OCI-LY3 (cell line): ENCODE results near the gene CPXM1.

Experiments used
- H2AFZ ChIP-seq: fragments of 200-600, 300-600 bp; shearing (Covaris generic); 2 replicates; pipeline ENCODE4 v1.6.0; 2014; ENCODE audit warnings: antibody characterized with exemption, low read depth, low read length
- H3K27ac ChIP-seq: fragments of 200-600, 300-600 bp; sonication (generic); 2 replicates; pipeline ENCODE4 v1.5.1; 2014; ENCODE audit warnings: mild to moderate bottlenecking, low read length, moderate library complexity, mixed read lengths
- H3K27me3 ChIP-seq: fragments of 200-600, 300-600 bp; sonication (generic); 2 replicates; pipeline ENCODE4 v1.6.1; 2014; ENCODE audit warnings: low read depth, low read length, mixed read lengths
- H3K36me3 ChIP-seq: fragments of 200-600, 300-600 bp; sonication (generic); replicated peaks from 2 replicates; pipeline ENCODE3; 2014; ENCODE audit warnings: low read depth, low read length, mixed read lengths
- H3K4me1 ChIP-seq: fragments of 300-600, 200-600 bp; sonication (generic); 2 replicates; pipeline ENCODE4 v1.6.1; 2014; ENCODE audit warnings: low read length, mixed read lengths
- H3K4me2 ChIP-seq: fragments of 200-600, 300-600 bp; sonication (generic); 2 replicates; pipeline ENCODE4 v1.6.1; 2014; ENCODE audit warnings: low read length, mixed read lengths
- H3K4me3 ChIP-seq: fragments of 300-600, 200-600 bp; sonication (generic); 2 replicates; pipeline ENCODE4 v1.5.1; 2014; ENCODE audit warnings: antibody characterized with exemption, mild to moderate bottlenecking, low read length, moderate library complexity
- H3K79me2 ChIP-seq: fragments of 300-600, 200-600 bp; shearing (Covaris generic); 2 replicates; pipeline ENCODE4 v1.6.1; 2014; ENCODE audit warnings: mild to moderate bottlenecking, low read length, mixed read lengths
- H3K9ac ChIP-seq: fragments of 300-600, 200-600 bp; shearing (Covaris generic); 2 replicates; pipeline ENCODE4 v1.6.0; 2014; ENCODE audit warnings: mild to moderate bottlenecking, low read length, moderate library complexity
- H3K9me3 ChIP-seq: fragments of 200-600, 300-600 bp; shearing (Covaris generic); 2 replicates; pipeline ENCODE4 v1.6.1; 2014; ENCODE audit warnings: low read length, mixed read lengths; ENCODE audit not compliant: insufficient read depth
- H4K20me1 ChIP-seq: fragments of 200-600, 300-600 bp; sonication (generic); 2 replicates; pipeline ENCODE4 v1.6.1; 2016; ENCODE audit warnings: low read length, mixed read lengths; ENCODE audit not compliant: insufficient read depth
- EZH2phosphoT487 ChIP-seq: fragments of 200-600 bp; shearing (Covaris generic); IDR thresholded peaks from 2 replicates; pipeline ENCODE4 v1.6.1; 2018; ENCODE audit warnings: antibody characterized with exemption, mixed run types, low read depth
- TF ChIP-seq, protein P1 (sequence below): fragments of 200-600, 300-600 bp; sonication (generic); IDR thresholded peaks from 2 replicates; pipeline ENCODE4 v1.5.1; 2014; ENCODE audit warnings: antibody characterized with exemption, low read length, low read depth

Gene CPXM1

DNA sequence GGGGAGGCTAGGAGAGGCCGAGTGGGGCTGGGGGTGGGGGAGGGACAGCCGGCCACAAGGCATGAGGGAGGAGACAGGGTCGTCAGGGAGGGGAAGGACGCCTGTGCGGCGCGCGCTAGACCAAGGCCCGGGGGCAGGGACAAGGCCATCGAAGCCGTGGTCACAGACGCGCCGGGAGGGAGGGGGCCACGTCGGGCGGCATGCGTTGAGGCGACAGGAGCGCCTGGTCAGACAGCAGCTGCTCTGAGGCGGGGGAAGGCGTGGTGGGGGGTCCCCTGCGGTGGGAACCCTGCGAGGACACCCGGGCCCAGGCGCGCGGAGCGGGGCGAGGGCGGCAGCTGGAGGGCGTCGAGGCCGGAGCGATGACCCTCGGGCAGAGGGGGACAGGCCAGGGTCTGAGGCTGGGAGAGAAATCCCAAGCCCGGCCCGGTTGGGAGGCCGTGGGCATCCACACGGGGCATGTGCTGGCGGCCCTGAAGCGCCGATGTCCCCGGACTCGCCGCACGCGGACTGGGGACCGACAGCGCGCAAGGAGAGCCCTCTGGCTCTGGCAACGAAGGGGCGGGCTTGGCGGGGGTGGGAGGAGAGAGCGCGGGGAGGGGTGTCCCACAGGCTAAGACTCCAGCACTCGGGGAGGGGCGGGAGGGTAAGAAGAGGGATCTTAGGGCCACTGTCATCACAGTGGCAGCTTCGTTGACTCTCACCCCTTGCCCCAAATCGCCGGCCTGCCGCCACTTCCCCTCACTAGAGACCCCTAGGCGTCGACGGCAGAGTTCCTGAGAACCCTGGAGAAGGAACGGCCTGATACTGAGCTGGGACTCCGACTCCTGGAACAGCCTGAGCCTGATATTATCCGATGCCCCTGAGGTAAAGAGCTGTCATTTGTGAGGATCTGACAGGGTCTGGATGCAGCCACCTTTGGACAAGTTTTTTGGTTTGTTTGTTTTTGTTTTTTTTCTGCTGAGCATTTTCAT, 20.8 kb upstream of the CPXM1 start:
- Histone ChIP-seq H3K9me3 (no peaks in the 10 kb centered on the region), H3K36me3 (no peaks in the 10 kb centered on the region), H3K27ac (no peak overlapping the region), H3K4me3 (no peak overlapping the region), H3K4me1 (no peaks in the 10 kb centered on the region), H3K79me2 (no peaks in the 10 kb centered on the region), H2AFZ (no peak overlapping the region), H4K20me1 (no peaks in the 10 kb centered on the region), H3K27me3 (no peaks in the 10 kb centered on the region), H3K9ac (no peak overlapping the region), H3K4me2 (no peak overlapping the region)
- TF ChIP-seq, protein P1, sequence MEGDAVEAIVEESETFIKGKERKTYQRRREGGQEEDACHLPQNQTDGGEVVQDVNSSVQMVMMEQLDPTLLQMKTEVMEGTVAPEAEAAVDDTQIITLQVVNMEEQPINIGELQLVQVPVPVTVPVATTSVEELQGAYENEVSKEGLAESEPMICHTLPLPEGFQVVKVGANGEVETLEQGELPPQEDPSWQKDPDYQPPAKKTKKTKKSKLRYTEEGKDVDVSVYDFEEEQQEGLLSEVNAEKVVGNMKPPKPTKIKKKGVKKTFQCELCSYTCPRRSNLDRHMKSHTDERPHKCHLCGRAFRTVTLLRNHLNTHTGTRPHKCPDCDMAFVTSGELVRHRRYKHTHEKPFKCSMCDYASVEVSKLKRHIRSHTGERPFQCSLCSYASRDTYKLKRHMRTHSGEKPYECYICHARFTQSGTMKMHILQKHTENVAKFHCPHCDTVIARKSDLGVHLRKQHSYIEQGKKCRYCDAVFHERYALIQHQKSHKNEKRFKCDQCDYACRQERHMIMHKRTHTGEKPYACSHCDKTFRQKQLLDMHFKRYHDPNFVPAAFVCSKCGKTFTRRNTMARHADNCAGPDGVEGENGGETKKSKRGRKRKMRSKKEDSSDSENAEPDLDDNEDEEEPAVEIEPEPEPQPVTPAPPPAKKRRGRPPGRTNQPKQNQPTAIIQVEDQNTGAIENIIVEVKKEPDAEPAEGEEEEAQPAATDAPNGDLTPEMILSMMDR = no peak
- TF ChIP-seq EZH2phosphoT487 = no peak

DNA sequence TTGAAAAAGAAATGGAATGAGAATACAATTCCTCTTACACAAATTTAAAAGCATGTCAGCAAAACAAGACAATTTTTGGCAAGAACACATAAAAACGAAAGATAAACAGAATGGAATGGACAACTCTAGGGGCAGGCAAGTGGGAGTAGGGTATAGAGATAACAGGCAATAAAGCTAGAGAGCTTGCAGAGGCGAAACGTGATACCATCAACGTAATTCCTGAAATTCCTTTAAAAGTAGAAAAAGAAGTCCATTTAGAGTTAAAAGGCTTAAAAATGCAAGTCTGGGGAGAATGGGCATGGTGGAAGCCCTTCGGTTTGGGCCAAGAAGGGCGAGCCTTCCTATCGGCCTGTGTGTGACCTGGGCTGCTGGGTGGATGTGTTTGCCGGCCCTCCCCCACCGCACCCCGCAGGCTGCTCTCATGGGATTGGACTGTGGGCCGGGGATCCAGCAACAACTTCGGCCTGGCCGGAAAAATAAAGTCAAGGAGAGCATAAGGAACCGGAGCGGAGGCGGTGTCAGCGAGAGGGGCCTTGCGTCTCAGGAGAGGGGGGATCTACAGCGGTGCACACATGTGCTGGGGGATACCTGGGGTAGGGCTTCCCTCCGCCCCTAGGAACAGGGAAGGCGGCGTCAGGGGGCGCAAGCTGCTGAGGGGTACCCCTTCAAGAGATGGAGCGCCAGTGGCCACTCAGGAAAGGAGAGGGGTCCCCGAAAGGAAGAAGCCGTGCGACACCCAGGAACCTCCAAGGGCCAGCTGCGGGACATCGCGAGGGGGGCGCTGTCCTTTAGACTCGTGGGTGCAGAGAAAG, 19.9 kb upstream of the CPXM1 start:
- Histone ChIP-seq H3K9me3 (no peaks in the 10 kb centered on the region), H3K79me2 (no peaks in the 10 kb centered on the region), H3K4me3 (no peak overlapping the region), H3K36me3 (no peaks in the 10 kb centered on the region), H3K4me1 (no peaks in the 10 kb centered on the region), H2AFZ (no peak overlapping the region), H3K27ac (no peak overlapping the region), H4K20me1 (no peaks in the 10 kb centered on the region), H3K4me2 (no peak overlapping the region), H3K27me3 (no peaks in the 10 kb centered on the region), H3K9ac (no peak overlapping the region)
- no peak for TF ChIP-seq EZH2phosphoT487
- TF ChIP-seq, protein P1 = no peak

DNA sequence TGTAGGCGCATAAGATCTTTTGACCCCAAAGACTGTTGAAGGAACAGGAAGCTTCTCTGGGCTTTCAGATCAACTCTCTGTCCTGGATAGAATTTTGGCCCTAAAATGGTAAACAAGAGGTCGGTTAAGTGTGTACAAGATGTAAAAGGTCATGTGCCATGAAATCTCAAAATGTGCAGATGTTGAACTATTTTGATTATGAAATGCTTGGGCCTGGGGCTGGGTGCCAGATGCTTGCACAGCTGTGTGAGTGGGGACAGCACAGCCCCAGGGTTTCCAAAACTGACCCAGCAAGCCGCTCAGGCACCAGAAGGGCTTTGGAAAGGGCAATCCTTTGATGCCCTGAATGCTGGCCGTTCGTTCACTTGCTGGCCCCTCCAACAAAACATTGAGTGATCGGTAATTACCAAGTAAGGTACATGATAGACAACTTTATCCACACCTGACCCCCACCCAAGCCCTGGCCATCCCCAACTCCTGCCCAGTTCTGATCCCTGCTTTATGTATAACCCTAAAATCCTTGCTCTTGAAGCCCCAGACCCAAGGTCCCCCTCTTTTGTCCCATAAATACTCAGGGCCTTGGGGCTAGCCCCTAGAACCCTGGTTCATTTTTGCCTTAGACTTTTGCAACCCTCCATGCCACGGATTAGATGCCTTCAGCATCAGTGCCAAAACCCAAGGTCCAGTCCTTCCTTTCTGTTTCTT, 17.6 kb upstream of the CPXM1 start:
- no peaks in the 10 kb centered on the region for H3K4me1 ChIP-seq
- no peak for TF ChIP-seq EZH2phosphoT487
- TF ChIP-seq, protein P1 = no peak
- H3K9ac ChIP-seq = no peak overlapping the region
- H3K36me3 ChIP-seq = no peaks in the 10 kb centered on the region
- H3K4me2 ChIP-seq = no peak overlapping the region
- no peak overlapping the region for H2AFZ ChIP-seq
- H3K27ac ChIP-seq = no peak overlapping the region
- H3K27me3 ChIP-seq = no peaks in the 10 kb centered on the region
- H4K20me1 ChIP-seq = no peaks in the 10 kb centered on the region
- no peaks in the 10 kb centered on the region for H3K79me2 ChIP-seq
- no peaks in the 10 kb centered on the region for H3K9me3 ChIP-seq
- no peak overlapping the region for H3K4me3 ChIP-seq
